Brain microvascular endothelial cell (primary cell): ENCODE measurements around the gene SNED1.

Source experiments
- DNase-seq: peaks from one replicate; pipeline ENCODE4 v3.0.0-alpha.2; 2020
- H3K27ac ChIP-seq: fragments of 250-450 bp; sonication (Bioruptor Pico); 2 replicates; pipeline ENCODE4 v1.5.1; 2020; ENCODE audit warnings: mild to moderate bottlenecking, moderate library complexity
- H3K27me3 ChIP-seq: fragments of 250-450 bp; sonication (Bioruptor Pico); replicated peaks from 2 replicates; pipeline ENCODE4 v1.5.1; 2020; ENCODE audit warnings: mild to moderate bottlenecking
- H3K36me3 ChIP-seq: fragments of 250-450 bp; sonication (Bioruptor Pico); replicated peaks from 2 replicates; pipeline ENCODE4 v1.5.1; 2020; ENCODE audit warnings: mild to moderate bottlenecking
- H3K4me3 ChIP-seq: 2 replicates; pipeline ENCODE4 v1.5.1; 2011; ENCODE audit warnings: low read depth, mild to moderate bottlenecking, control low read depth, low read length, moderate library complexity
- in situ Hi-C: cut with HindIII; loops from 2 replicates; pipeline ENCODE4 v1.10.0; 2017; ENCODE audit warnings: low sequenced_read_pairs, low pct_ligation_motif_present
- TF ChIP-seq, protein P1 (sequence below): IDR thresholded peaks from 2 replicates; pipeline ENCODE4 v1.5.1; 2011; ENCODE audit warnings: low read depth, mild to moderate bottlenecking, moderate library complexity, low read length, control low read depth, inconsistent platforms; ENCODE audit errors: missing control alignments

The SNED1 gene

DNA sequence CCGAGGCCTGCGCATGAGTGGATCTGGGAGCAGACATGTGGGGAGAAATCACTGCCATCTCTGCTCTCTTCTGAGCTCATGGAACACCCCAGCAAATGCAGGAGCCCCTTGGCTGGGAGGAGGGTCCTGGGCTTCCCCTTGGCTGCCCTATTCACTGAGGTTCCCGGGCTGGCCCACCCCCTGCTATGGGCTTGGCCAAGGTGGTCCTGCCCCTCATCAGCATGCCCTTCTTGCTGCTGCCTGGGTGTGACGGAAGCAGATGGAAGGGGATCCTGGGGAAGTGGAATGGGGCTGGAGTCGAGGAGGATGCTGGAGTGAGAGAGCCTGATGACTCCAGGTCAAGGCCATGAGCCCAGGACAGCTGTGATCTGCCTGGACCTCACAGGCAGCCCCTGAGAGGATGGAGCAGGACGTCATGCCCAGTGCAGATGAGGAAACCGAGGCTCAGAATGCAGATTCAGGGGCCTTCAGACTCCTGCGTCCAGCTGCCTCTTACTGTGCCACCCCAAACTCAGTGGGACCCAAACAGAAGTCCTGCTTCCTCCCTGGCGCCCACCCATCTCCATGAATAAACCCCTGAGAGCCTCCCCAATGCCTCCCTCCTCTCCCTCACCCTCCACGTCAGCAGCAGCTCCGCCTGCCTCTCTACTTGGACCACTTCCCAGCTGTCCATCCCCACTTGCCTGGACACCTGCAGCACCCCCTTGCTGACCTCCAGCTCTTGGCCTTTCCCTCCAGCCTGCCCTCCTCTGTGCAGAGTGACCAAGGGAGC lies 4.0 kb downstream of the SNED1 start:
- H3K27ac ChIP-seq = no peak overlapping the region
- TF ChIP-seq, protein P1, sequence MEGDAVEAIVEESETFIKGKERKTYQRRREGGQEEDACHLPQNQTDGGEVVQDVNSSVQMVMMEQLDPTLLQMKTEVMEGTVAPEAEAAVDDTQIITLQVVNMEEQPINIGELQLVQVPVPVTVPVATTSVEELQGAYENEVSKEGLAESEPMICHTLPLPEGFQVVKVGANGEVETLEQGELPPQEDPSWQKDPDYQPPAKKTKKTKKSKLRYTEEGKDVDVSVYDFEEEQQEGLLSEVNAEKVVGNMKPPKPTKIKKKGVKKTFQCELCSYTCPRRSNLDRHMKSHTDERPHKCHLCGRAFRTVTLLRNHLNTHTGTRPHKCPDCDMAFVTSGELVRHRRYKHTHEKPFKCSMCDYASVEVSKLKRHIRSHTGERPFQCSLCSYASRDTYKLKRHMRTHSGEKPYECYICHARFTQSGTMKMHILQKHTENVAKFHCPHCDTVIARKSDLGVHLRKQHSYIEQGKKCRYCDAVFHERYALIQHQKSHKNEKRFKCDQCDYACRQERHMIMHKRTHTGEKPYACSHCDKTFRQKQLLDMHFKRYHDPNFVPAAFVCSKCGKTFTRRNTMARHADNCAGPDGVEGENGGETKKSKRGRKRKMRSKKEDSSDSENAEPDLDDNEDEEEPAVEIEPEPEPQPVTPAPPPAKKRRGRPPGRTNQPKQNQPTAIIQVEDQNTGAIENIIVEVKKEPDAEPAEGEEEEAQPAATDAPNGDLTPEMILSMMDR = no peak
- in situ Hi-C loops = no loop called here
- no peak for DNase-seq
- no peaks in the 10 kb centered on the region for H3K27me3 ChIP-seq
- no peak overlapping the region for H3K4me3 ChIP-seq
- H3K36me3 ChIP-seq = no peaks in the 10 kb centered on the region

DNA sequence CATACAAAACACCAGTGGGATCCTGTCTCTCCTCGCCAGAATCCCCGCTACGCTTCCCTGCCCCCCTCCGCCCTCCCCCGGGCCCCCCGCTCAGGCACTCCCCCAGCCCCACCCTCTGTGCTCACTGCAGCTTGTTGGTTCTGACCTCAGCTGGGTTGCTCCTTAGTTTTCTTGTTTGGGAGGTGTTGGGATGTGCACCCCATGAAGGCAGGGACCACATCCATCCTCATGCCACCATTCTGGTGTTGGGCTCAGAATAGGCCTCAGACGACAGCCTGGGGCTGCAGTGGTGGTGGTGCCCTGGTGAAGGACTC lies 4.6 kb downstream of the SNED1 start:
- Histone ChIP-seq H3K4me3 (no peak overlapping the region), H3K27ac (no peak overlapping the region), H3K27me3 (no peaks in the 10 kb centered on the region), H3K36me3 (no peaks in the 10 kb centered on the region)
- no peak for DNase-seq
- in situ Hi-C loops = no loop called here
- TF ChIP-seq, protein P1 = no peak

GRCh38 chr2:241003369-241003768 lies 5.0 kb downstream of the SNED1 start:
- in situ Hi-C loops = no loop called here
- TF ChIP-seq, protein P1 = no peak
- Histone ChIP-seq H3K27me3 (no peaks in the 10 kb centered on the region), H3K4me3 (no peak overlapping the region), H3K27ac (no peak overlapping the region), H3K36me3 (no peaks in the 10 kb centered on the region)
- no peak for DNase-seq

GRCh38 chr2:241003830-241004564 lies 5.6 kb downstream of the SNED1 start:
- no peak for DNase-seq
- H3K36me3 ChIP-seq = no peaks in the 10 kb centered on the region
- TF ChIP-seq, protein P1 = no peak
- in situ Hi-C loops = no loop called here
- no peak overlapping the region for H3K4me3 ChIP-seq
- no peaks in the 10 kb centered on the region for H3K27me3 ChIP-seq
- no peak overlapping the region for H3K27ac ChIP-seq

DNA sequence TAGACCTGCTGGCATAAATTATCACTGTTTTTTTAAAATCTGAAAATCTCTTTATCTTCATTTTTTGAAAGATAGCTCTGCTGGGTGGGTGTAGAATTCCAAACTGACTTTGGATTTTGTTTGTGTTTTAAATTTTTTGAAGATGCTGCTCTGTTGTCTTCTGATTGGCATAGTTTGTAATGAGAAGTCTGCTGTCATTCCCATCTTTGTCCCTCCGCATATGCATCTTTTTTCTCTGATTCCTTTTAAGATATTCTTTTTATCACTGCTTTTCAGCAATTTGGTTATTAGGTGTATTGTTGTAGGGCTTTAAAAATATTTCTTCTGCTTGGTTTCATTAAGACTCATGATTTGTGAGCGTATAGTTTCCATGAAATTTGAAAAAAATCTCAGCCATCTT lies 7.2 kb downstream of the SNED1 start:
- no peak overlapping the region for H3K4me3 ChIP-seq
- no peaks in the 10 kb centered on the region for H3K36me3 ChIP-seq
- H3K27me3 ChIP-seq = no peaks in the 10 kb centered on the region
- DNase-seq = no peak
- H3K27ac ChIP-seq = no peak overlapping the region
- in situ Hi-C loops = no loop called here
- TF ChIP-seq, protein P1 = no peak
